ENCODE results near the gene SLC17A3. TPM values are rescaled to one million over a fixed set of nuclear protein-coding genes. Genes with fewer than 3 reads are reported as not detected.

Gene SLC17A3
- not detected for total RNA-seq (2021; fragmentation: NEBNext Ultra II Directional; extraction: Animal tissue kit (Norgen Biotek cat#: 25700))
- long read RNA-seq = 0 reads

GRCh38 chr6:25874118-25874517, at the start of gene SLC17A3:
TSS of gene SLC17A3 (minus strand) at chr6:25874243. CDS start at chr6:25868387, 5,856 bp downstream.
- H3K27me3 Mint-ChIP-seq (ENCODE audit: insufficient read depth) = peaks cover 2% of the 10 kb centered on the region; the same call in 1 of the 2 replicates
- no peak within 1 kb of the TSS for H3K27ac Mint-ChIP-seq
- H3K9me3 Mint-ChIP-seq = no peaks in the 10 kb centered on the region
- no peaks in the 10 kb centered on the region for H3K36me3 Mint-ChIP-seq (ENCODE audit: low read depth)
- DNase-seq = no peak
- H3K4me3 Mint-ChIP-seq = no peak within 1 kb of the TSS
- TF ChIP-seq, protein P1, sequence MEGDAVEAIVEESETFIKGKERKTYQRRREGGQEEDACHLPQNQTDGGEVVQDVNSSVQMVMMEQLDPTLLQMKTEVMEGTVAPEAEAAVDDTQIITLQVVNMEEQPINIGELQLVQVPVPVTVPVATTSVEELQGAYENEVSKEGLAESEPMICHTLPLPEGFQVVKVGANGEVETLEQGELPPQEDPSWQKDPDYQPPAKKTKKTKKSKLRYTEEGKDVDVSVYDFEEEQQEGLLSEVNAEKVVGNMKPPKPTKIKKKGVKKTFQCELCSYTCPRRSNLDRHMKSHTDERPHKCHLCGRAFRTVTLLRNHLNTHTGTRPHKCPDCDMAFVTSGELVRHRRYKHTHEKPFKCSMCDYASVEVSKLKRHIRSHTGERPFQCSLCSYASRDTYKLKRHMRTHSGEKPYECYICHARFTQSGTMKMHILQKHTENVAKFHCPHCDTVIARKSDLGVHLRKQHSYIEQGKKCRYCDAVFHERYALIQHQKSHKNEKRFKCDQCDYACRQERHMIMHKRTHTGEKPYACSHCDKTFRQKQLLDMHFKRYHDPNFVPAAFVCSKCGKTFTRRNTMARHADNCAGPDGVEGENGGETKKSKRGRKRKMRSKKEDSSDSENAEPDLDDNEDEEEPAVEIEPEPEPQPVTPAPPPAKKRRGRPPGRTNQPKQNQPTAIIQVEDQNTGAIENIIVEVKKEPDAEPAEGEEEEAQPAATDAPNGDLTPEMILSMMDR (IDR thresholded peaks at IDR 0.05) = no peak
- no peaks in the 10 kb centered on the region for H3K4me1 Mint-ChIP-seq (ENCODE audit: low read depth)

GRCh38 chr6:25922301-25922700, 48.3 kb upstream of the SLC17A3 start:
- Mint-ChIP-seq H3K27me3 (ENCODE audit: insufficient read depth) (peaks cover 1% of the 10 kb centered on the region; the same call in 1 of the 2 replicates), H3K36me3 (ENCODE audit: low read depth) (no peaks in the 10 kb centered on the region), H3K4me3 (no peak overlapping the region), H3K27ac (no peak overlapping the region), H3K9me3 (no peaks in the 10 kb centered on the region), H3K4me1 (ENCODE audit: low read depth) (no peaks in the 10 kb centered on the region)
- TF ChIP-seq, protein P1 (IDR thresholded peaks at IDR 0.05) = no peak
- DNase-seq = no peak

DNA sequence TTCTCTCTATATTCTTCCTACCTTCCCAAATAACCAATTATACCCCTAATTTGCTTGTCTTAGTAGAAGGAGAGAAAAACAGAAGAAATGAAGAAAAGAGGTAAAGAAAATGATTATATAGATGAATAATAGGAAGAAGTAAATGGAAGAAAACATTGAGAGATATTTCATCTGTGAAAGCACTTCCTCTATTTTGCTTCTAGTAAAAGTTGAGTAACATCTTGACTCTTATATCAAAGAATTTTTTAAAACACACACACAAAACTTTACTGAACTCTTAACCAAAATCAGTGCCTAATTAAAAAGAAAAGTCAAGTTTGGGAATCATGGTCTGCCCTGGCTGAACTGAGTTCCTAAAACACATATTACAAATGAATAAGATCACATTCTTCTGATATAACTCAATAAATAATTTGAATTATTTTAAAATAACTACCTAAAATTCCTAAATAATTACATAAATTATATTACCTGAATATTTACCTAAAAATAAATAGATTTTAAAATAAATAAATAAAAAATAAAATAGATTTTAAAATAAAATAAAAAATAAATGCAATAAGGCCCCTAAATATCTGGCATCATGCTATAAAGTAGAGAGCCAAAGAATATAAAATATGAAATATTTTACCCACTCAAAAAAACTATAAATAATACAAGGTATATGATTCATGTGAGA, 47.6 kb upstream of the SLC17A3 start:
- H3K4me3 Mint-ChIP-seq = no peak overlapping the region
- no peaks in the 10 kb centered on the region for H3K9me3 Mint-ChIP-seq
- no peak for DNase-seq
- TF ChIP-seq, protein P1 (IDR thresholded peaks at IDR 0.05) = no peak
- no peaks in the 10 kb centered on the region for H3K4me1 Mint-ChIP-seq (ENCODE audit: low read depth)
- peaks cover 1% of the 10 kb centered on the region; the same call in 1 of the 2 replicates for H3K27me3 Mint-ChIP-seq (ENCODE audit: insufficient read depth)
- H3K36me3 Mint-ChIP-seq (ENCODE audit: low read depth) = no peaks in the 10 kb centered on the region
- no peak overlapping the region for H3K27ac Mint-ChIP-seq

DNA sequence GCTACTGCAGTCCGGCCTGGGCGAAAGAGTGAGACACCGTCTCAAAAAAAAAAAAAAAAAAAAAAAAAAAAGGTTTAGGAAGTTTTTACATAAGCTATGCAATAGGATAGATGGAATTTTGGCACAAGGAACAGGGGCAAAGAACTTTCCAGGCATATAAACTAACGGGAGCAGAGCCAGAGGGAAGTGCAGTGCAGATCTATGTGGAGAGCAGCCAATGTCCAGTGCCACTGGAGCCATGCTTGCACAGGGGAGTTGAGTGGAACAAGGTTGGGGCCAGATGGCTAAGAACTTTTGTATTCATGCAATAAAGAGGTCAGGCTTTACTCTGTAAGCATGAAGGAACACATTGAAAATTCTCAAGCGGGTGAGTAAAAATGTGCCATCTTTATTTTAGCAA, 45.6 kb upstream of the SLC17A3 start:
- Mint-ChIP-seq H3K9me3 (no peaks in the 10 kb centered on the region), H3K4me3 (no peak overlapping the region), H3K27ac (no peak overlapping the region), H3K36me3 (ENCODE audit: low read depth) (no peaks in the 10 kb centered on the region), H3K27me3 (ENCODE audit: insufficient read depth) (peaks cover 1% of the 10 kb centered on the region; the same call in 1 of the 2 replicates), H3K4me1 (ENCODE audit: low read depth) (no peaks in the 10 kb centered on the region)
- DNase-seq = no peak
- TF ChIP-seq, protein P1 (IDR thresholded peaks at IDR 0.05) = no peak

DNA sequence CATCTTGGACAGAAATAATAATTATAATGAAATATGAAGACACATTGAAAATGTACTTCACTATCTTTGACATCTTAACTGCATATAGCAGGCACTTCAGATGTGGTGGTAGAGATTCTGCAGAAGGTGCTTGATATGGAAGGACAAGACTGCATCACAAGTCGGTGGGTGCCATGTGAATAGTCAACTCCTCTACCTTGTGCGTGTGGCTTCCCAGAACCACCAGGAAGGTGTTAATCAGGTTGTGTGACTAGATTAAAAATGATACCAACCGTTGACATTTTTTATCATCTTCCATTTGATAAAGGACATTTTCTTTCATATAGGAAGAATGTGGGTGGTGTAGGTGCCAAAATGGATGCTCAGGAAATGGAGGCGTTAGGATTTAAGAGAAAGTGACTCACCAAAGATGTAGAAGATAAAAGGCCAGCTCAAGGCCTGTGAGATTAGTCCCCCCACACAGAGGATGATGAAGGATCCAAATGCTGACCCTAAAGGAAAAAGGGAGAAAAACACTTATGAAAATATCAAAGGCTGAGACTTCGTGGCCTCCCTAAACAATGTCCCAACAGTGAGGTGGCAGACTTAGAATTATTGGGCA, 44.1 kb upstream of the SLC17A3 start:
- H3K4me3 Mint-ChIP-seq = no peak overlapping the region
- TF ChIP-seq, protein P1 (IDR thresholded peaks at IDR 0.05) = no peak
- no peaks in the 10 kb centered on the region for H3K9me3 Mint-ChIP-seq
- DNase-seq = no peak
- no peaks in the 10 kb centered on the region for H3K4me1 Mint-ChIP-seq (ENCODE audit: low read depth)
- H3K27me3 Mint-ChIP-seq (ENCODE audit: insufficient read depth) = peaks cover 3% of the 10 kb centered on the region; the same call in 1 of the 2 replicates
- no peaks in the 10 kb centered on the region for H3K36me3 Mint-ChIP-seq (ENCODE audit: low read depth)
- H3K27ac Mint-ChIP-seq = no peak overlapping the region

Data from HFFc6 (cell line).